GM19240 (cell line): ENCODE data around the gene RAB3GAP2.
"Not testable (repeated sequence)": the region's sequence is repeated elsewhere in the genome, so short reads cannot be mapped to it uniquely, and the experiment has no call there.

ENCODE experiments used
- DNase-seq: peaks from one replicate; pipeline ENCODE4 v3.0.0; 2011; ENCODE audit warnings: low spot score; ENCODE audit not compliant: insufficient read length

Gene RAB3GAP2

DNA sequence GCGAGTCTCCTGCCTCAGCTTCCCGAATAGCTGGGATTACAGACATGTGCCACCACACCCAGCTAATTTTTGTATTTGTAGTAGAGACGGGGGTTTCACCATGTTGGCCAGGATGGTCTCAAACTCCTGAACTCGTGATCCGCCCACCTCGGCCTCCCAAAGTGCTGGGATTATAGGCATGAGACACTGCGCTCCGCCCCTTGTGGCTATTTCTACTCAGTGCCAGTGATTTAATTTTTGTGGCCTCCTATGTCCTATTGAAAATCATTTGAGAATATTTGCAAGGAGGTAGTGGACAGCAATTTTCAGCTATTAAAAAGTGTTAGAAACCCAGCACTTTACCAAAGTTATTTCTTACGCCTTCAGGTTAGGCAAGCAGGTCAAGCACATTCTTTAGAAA lies 36.0 kb downstream of the RAB3GAP2 start:
- DNase-seq = not testable (repeated sequence)

DNA sequence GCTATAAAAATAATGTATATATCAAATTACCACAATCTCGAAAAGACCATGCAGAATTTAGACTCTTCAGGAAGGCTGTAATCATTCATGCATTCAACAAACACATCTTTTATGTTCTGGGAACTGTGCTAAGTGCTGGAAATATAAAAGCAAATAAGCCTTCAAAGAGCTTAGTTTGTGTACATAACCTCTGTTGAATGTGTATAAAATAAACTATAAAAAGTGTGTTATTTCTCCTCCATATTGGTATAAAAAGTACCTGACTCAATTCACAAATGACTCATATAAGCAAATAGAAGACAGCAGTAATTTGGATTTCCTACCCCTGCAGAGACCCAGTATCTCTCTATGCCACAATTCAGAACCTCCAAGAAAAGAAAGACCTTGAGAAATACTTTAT lies 36.8 kb downstream of the RAB3GAP2 start:
- DNase-seq = no peak

DNA sequence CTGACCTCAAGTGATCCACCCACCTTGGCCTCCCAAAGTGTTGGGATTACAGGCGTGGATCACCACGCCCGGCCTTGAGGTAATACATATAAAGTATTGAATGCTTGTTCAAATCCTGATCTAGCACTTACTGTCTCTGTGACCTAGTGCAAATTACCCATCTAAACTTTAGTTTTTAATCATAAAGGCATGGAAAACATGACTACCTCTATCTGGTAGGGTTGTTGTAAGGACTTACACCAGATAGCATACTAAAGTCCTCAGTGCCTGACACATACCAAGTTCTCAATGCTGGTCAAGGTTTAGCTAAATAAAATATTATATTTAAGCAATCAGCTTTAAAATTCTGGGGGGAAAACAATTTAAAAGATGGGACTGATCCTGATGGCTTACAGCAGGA lies 38.3 kb downstream of the RAB3GAP2 start:
- no peak for DNase-seq

DNA sequence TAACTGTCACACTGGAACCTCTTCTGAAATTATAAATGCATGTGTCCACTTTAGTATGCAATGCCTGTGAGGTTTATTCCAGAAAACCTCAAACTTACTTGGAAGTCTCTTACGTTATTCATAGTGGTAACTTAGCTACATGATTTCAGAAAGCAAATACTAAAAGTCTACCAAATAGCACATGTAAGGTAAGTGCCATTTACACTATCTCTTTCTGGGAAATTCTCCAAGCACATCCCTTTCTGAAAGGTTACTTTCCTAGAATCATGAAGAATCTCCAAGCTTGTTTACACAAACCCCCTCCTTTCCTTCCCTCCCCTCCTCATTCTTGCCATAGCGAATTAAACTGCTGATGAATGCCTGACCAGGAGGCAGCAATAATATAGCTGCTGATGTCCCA lies 42.5 kb downstream of the RAB3GAP2 start:
- no peak for DNase-seq

DNA sequence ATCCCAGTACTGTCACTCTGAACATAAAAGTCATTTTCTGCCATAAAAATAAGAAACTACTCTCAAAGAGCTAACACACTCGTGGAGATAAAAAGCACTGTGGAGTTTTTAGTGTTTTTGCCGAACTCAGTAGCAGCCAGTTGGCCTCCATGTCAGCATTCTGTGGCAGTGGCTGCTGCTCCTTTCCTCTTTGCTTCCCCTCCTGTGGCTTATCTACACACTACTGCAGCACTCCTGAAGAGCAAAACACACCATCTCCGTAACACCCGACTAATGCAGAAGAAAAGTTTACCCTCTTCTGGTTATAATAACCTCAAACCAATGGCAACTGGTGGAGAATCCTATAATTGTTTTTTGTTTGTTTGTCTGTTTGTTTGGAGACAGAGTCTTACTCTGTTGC lies 44.9 kb downstream of the RAB3GAP2 start:
- no peak for DNase-seq

DNA sequence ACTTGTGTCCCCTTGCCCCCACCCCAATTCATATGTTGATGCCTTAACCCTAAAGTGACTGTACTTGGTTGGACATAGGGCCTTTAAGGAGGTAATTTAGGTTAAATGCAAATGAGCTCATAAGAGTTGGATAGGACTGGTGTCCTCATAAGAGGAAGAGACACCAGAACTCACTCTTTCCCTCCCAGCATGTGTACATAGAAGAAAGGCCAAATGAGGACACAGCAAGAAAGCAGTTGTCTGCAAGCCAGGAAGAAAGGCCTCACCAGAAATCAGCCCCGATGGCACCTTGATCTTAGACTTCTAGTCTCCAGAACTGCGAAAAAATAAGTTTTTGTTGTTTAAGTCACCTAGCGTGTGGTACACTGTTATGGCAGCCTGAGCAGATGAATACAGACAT lies 45.5 kb downstream of the RAB3GAP2 start:
- DNase-seq = no peak

DNA sequence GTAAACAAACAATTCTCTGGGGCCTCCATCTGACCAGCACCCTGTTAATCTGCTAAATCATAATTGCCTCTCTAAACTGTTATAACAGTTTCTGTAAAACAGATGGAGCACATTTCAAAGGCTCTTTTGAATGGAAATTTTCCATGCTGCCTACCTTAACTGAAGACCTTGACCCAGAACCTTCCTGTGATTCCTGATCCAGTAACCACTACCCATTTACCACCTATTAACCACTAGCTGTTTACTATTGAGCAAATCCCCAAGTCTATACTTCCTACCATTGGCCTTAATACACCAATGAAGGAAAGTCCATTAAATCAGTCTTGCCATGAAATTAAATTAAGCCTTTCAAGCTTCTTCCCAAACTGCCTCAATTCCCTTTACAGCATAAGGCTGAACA lies 46.3 kb downstream of the RAB3GAP2 start:
- no peak for DNase-seq

DNA sequence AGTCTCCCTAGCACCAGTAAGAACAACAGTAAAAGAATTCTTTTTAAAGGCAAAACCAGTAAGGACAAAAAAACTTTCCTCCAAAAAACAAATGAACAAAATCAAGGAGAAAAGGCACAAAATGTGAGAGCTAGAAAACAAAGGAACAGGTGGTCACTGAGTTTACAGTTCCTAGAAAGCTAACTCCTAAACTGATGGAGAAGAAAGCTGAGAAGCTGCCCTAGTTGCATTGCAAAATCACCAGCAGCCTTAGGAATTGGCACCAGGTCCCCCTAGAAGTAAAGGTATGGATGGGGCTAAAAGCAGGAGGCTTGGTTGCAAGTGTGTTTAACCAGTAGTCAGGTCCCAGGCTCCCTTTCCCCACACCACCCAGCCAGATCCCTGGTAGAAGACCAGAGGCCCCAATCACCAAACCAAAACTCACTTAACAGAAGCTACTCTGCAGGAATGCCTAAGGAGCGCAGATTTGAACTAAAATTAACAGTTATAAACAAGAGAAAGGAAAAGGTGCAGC lies 47.6 kb downstream of the RAB3GAP2 start:
- no peak for DNase-seq

DNA sequence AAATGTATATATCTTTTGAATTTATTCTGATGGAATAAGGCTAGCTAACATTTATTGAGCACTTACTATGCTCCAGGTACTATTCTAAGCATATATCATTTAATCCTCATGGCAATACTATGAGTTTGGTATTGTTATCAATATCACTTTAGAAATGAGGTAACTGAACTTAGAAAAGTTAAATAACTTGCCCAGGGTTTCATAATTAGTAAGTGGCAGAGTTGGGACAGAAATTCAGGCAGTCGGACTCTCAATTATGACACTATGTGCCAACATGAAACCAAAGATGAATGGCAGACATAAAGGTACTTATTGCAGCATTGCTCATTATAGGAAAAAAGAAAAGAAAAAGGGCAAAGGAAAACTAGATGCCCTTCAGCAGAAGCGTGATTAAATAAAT lies 48.2 kb downstream of the RAB3GAP2 start:
- no peak for DNase-seq

DNA sequence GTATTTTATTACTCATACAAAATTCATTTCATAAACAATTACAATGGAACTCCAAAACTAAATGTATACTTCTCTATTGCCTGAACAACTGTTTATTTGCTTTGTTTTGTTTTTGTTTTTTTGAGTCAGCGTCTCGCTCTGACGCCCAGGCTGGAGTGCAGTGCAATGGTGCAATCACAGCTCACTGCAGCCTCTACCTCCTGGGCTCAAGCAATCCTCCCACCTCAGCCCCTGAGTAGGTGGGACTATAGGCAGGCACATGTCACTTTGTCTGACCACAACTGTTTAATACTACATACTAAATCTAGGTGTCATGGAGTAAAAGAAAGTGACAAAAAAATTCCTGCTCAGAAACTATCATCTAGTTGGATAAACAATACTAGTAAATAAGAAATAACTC lies 49.3 kb downstream of the RAB3GAP2 start:
- DNase-seq = no peak

DNA sequence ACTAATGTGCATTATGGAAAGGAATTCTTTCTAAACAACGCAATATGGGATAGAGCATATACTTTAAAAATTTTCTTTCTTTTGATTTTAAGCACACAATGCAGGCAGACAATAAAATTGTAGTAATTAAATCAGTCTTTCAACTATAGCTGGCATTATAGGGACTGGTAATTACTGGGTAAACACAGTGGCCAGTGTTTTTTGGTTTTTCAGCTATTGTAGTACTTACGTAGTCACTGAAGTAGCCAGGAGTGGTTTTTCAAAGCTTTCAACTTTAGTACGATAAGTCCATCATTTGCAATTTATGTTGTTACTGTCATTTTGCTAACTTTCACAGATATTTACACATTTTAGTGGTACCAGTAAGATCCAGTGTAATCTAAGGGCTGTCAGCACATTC lies 50.6 kb downstream of the RAB3GAP2 start:
- no peak for DNase-seq

DNA sequence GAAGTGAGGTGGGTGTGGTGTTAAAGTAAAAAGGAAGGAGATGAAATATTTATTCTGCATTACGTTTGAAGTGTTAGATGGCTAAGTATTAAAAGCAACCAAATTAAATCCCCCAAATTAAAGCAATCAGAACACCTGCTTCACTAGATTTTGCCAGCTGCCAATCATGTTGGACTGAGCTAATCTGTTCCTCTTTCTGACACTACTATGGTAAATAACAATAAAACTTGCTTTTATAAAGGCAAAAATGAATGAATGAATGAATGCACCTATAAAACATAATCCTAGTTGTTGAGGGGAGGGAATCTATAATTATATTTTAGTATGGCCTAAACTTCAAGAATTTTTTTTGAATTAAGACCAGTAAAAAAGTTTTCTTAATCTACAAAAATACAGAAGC lies 51.0 kb downstream of the RAB3GAP2 start:
- no peak for DNase-seq

DNA sequence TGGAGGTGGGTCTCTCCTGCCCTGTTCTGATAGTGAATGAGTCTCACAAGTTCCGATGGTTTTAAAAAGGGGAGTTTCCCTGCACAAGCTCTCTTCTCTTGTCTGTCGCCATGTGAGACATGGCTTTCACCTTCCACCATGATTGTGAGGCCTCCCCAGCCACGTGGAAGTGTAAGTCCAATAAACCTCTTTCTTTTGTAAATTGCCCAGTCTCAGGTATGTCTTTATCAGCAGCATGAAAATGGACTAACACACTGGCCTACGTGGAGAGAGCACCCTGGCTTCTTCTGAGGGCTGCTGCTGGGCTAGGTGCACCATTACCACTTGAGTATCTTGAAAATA lies 51.6 kb downstream of the RAB3GAP2 start:
- DNase-seq = not testable (repeated sequence)

DNA sequence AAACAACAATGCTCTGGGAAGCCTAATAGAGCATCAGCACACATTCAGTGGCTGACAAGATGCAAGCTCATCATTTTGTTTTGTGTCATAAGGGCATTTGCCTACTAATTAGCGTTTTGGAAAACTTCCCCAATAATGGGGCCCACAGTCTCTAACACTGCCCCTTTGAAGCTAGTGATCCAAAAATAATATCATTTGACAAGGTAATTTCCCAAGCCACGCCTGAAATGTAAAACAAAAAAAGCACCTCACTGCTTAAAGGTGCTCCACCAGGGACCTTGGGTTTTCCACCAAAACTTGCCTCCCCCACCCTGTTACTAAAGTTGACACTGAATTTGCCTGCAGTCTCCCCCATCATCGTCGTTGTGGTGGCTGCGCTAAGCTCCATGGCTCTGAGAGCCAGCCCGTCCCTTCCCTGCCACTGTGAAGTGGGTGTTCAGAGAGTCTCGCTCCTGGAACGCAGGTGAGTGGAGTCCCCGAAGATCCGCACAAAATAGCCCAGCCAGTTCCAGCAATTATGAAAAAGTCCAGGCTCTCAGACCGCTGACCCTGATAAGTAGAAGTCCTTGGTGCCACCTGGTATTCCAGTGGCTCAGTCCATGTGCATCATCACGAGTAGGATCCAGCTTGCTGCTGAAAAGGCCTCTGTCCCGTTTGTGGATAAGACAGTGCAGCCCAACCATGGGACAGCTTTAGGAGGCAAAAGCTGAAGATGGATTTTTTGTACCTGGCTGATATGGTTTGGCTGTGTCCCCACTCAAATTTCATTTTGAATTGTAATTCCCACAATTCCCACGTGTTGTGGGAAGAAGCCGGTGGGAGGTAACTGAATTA lies 52.2 kb downstream of the RAB3GAP2 start:
- no peak for DNase-seq

DNA sequence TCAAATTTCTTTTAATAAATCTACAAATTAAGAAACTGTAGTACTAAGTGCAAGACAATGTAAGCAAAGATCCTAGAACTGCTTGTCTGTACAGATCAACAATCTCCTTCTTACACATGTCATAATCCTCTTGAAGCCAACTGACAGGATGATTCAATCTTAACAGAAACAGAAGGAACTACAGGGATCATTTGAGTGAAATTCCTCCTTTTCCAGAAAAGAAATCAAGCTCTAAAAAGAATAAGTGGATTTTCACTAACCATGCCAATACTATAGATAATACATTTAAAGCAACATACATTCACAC lies 53.2 kb downstream of the RAB3GAP2 start:
- no peak for DNase-seq

DNA sequence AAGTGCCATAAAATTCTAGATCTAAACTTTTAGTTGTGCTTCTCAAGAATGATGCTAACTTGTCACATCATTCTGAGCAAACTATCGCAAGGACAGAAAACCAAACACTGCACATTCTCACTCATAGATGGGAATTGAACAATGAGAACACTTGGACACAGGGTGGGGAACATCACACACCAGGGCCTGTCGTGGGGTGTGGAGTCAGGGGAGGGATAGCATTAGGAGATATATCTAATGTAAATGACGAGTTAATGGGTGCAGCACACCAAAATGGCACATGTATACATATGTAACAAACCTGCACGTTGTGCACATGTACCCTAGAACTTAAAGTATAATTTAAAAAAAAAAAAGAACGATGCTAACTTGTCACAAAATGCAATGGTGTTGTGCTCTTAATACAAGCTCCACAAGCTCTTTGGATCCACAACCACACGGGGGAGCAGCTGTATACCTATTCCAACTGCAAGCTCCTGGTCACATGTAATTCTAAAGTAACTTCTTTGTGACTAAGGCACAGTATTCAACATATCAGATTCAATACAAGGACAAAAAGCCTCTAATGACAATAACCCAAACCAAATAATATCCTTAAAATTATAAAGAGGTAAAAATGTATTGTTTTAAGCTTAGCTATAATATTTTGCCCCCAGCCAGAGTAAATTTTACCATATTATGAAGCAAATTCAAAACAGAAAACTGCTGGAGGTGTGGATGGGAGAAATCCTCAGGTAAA lies 53.7 kb downstream of the RAB3GAP2 start:
- not testable (repeated sequence) for DNase-seq

DNA sequence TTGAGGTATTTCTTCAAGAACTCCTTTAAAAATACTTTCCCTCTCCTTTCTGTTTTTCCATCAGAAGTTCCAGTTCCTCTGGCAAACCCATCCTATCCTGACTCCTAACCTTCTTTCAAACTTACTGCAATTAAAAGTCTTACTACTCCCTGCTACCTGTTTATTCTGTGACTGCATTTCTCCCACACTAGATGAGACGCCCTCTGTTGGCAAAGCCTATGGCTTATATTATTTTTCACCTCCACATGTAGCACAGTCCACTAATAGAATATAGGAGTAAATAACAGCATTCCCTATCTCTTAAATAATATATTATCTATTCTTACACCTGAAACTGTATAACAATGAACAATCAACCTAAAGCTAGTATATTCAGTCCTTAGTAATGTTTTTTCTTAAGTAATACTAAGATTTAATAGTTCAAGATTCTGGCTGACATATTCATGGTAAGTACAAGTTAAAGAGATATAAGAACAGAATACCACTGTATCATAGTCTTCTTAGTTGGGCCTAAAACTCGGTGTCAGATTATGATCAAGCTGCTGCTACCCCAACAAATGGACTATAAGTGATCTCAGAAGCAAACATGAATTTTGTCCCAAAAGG lies 54.8 kb downstream of the RAB3GAP2 start:
- no peak for DNase-seq

DNA sequence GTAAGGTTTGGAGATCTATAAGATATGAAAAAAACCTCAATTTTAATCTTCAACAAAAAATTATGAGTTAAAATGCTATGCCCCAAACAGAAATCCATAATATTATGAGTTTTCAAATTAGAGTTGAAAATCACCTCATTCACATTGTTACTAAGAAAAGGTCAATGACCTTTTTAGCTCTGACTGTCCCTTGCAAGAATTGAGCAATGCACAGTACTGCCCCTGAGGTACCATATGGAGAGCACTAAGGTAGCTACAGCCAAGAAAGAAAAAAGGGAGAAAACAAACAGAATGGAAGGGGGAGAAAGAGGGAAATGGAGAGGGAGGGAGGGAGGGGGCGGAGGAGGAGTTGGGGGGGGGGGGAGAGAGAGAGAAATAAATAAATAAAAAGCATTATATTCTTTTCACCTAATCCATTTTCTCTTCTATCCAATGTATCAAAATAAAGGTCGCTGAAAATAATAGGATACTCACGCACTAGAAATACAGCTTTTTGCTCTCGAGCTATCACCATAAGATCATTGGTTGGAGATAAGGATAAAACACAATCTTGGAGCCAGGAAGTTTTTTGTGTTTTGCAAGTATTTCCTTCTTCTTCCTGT lies 58.8 kb downstream of the RAB3GAP2 start:
- no peak for DNase-seq

DNA sequence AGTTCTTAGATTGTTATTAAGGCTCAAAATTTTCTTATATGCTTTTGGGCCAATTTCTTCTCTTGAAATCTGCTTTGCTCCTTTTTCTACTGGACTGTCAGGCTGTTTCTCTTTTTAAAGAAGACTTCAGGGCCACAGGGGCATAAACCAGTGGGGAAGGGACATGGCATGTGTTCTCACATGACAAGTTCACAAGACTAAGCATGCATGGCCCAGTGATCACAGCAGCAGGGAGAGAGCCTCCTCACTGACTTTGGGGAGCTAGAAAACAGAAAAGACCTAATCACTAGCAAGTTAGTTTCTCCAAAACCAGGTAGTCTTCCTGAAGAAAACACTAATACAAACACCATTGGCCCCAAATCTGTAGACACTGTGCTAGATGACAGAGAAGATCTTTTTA lies 64.8 kb downstream of the RAB3GAP2 start:
- DNase-seq = no peak

DNA sequence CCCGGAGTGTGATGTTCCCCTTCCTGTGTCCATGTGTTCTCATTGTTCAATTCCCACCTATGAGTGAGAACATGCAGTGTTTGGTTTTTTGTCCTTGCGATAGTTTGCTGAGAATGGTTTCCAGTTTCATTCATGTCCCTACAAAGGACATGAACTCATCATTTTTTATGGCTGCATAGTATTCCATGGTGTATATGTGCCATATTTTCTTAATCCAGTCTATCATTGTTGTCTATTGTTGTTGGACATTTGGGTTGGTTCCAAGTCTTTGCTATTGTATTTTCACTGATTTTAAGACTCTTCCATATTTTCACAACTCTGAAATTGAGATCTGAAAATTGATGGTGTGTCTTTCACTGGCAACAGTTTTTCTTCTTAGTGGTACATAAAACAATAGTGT lies 67.5 kb downstream of the RAB3GAP2 start:
- not testable (repeated sequence) for DNase-seq

DNA sequence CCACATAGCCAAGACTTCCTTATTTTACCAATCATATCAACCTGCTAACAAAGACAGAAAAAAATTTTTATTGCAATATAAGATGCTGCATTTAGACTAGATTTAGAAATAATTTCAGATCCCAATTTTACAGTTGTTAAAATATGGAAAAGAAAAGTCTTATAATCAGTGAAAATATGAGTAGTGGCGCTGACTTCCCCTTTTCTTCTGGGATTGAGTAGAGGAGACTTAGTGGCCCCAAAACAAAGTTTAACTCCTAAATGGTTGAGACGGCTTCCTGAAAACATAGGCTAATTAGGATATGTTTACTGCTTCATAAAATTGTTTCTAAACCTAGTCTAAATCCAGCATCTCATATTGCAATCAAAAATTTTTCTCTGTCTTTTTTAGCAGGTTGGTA lies 68.4 kb downstream of the RAB3GAP2 start:
- no peak for DNase-seq
